Skin of body (tissue), 2 donors: ENCODE results near the gene ITPK1. TPM values are rescaled to one million over a fixed set of nuclear protein-coding genes. Genes with fewer than 3 reads are reported as not detected.

Experiments
- DNase-seq: peaks from one replicate; lab custom pipeline; 2025; lab: John Stamatoyannopoulos, UW
- total RNA-seq: library from RNA; depleted of rRNA; stranded (reverse); fragments of >200 nt; gene quantifications from one replicate; pipeline ENCODE4 v1.2.3, GENCODE V29; 2014

Gene ITPK1
- total RNA-seq, 1 donor from 2014 or later = 7.6 TPM

GRCh38 chr14:93061380-93062012 is 54.2 kb downstream of the ITPK1 start:
- no peak for DNase-seq

DNA sequence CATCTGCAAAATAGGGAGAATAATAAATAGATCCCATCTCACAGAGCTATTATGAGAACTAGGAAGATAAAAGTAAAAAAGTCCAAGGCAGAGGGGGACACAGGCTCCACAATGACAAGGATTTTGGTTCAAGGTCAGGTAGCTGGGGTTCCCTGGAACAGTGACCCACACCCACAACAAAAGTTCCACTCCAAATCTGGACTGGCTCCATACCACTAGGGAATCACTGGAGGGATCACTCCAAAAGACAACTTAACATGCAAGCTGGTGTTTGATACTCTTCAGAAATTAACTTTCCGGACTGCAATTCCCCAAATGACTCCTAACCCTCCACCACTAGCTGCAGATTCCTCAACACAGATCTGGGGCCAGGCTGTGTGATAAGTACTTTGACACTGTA is 54.9 kb downstream of the ITPK1 start:
- no peak for DNase-seq

DNA sequence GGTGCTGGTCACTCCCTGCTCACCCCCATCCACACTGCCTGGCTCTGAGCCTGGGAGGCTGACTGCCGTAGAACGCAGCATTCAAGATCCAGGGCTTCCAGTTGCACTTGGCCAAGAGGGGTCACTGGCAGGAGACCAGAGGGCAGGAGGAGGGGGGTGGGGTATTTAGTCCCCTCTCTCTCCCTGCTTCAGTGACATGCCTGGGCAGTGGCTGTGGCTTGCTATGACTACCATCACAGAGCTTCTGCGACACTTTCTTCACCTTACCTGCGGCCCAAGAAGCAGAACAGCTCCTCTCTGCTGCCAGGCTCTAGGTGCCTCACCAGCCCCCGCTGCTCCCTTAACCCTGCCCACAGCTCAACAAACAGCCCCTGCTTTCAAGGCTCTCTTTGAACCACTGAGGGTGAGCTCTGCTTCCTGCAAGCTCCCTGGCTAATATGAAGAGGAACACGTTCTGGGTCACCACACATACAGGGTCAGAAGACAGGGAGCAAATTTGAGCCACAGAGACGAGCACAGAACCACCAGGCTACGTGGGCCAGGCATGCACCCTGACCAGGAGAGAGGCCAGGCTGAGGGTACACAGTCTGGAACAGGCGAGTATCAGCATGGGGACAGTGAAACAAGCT is 55.7 kb downstream of the ITPK1 start:
- no peak for DNase-seq

GRCh38 chr14:93059260-93059659 is 56.5 kb downstream of the ITPK1 start:
- no peak for DNase-seq

- DNase-seq = no peak
Measured at GRCh38 chr14:93057586-93058280, 58.0 kb downstream of the ITPK1 start.

DNA sequence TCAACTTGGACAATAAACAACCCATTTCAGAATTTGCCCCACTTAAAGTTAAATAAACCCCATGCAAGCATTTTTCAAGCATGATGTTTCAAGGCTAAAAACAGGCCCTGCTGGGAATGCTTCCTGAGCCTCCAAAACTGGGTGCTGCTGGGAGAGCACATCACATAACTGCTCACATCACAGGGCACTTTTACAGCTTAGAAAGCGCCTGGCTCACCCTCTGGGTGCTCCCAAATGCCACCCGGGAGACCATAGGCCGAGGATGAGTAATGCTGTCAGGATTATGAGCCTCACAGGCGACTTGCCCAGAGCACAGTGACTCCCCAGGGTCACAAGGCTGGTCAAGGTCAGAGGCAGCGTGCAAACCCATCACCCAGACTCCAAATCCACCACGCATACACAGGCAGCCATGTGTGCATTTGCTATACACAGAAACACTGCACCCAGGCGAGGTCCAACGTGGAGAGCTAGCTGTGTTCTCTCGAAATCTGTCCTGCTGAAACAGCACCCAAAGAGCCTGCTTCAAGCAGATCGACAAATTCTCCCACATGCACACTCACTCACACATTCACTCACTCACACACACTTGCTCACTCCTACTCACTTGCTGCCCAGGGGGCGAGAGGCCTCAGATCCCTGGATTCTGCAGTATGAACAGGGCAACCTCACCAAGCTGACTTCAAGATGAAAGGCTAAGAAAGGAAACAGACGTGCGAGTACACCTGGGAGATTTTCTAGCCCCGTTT is 58.7 kb downstream of the ITPK1 start:
- DNase-seq = no peak

DNA sequence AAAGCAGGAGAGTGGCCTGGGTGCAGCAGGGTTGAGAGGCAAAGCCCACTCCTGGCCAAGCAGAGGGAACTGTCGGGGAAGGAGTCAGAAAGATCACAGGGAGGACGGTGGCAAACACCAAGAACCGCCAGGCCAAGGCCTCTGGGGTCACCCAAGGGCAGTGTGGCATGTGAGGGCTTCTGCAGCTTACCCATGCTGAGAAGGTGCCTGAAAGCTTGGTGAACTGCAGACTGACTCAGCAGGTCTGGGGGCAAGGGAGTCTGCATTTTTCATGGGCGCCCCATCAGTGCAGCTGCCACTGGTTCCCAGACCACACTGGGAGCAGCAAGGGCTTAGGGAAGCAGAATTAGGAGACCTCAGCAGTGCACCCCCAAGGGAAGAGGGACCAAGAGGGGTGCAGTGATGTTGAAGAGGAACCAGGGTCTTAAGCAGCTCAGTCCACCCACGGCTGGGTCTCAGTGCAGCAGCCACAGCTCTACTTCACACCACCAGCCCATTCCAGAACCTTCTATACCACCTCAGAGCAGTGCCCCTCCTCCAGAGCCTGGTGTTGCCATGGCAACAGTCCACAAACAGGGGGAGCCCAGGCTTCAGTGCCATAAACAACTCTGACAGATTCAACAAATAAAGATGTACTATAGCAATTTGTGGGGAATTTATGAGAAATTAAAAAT is 59.4 kb downstream of the ITPK1 start:
- no peak for DNase-seq

DNA sequence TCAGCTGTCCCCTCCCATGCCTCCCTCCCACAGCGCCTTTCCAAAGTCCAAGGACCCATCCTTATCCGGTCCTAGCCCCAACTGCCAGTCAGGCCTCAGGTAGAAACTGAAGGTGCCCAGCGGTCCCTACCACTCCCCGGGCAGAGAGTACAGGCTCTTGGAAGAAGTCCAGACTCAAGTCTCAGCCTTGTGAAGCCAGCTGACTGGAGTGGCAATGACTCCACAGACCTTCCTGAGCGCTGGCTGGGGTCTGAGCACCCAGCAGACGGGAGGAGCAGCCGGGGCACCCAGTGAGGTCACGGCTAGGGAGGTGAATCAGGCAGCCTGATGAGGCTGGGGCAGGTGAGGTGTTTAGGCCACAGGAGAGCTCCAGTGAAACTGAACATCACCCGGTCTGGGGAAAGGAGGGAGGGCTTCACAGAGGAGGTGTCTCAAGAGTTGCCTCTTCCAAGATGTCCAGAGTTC is 60.0 kb downstream of the ITPK1 start:
- no peak for DNase-seq

- DNase-seq = no peak
Measured at GRCh38 chr14:93054876-93055275, 60.8 kb downstream of the ITPK1 start.

DNA sequence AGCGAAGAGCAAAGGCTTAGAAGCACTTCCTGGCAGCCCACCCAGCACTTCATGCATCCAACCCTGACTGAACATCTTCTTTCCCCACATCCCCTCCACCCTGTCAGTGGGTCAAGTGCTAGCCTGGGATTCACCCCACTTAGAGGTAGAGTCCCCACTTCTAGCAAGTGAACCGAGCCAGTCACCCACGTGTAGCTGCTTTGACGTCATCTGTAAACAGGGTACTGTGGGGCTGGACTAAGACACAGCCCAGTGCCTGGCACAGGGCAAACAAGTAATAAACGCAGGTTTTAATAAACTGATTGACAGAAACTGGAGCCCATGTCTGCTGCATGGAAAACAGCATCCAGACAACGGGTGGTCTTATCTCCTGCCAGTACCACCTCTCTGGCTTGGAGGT is 61.7 kb downstream of the ITPK1 start:
- no peak for DNase-seq

DNA sequence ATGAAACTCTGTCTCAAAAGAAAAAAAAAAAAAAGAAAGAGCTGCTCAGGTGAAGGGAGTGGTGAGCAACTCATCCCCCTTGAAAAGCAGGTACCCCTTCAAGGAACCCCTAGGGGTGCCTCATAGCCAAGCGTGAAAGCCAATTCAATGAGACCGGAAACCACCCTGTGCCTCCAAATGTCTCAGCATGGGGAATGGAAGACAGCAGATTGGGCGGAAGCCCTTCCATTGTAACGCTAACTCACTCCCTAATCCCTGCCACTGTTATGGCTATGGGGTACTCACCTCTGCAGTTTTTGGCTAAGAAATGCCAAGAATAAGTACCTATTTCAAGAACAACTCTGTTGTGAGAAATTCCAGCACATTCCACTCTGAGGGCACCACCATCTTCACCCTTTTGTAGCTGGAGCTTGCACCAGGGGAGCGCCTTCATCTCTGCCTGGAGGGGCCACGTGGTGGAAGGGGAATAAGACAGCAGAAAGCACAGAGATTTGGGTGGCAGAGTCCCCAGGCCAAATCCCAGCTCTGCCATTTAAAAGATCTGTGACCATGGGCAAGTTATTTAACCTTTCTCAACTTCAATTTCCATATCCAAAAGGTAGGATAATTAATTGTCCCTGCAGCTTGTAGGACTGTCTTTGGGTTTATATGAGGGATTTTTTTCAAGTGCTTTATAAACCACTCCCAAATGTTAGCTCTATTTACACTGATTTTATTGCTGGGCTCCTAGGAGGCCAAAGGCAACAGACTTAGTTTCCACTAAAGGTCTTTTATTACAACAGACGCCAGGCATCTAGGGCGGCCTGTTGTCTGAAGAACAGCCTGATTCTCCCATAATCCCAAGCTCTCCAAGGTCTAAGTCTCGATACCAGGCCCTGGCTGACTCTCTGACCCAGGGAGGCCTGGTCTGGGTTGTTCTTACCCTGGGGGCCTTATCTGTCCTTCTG is 63.9 kb downstream of the ITPK1 start:
- no peak for DNase-seq

GRCh38 chr14:93050761-93051160 is 65.0 kb downstream of the ITPK1 start:
- DNase-seq = no peak

- DNase-seq = no peak
Measured at GRCh38 chr14:93049867-93050331, 65.8 kb downstream of the ITPK1 start.

- no peak for DNase-seq
Measured at GRCh38 chr14:93049315-93049714, 66.4 kb downstream of the ITPK1 start.

DNA sequence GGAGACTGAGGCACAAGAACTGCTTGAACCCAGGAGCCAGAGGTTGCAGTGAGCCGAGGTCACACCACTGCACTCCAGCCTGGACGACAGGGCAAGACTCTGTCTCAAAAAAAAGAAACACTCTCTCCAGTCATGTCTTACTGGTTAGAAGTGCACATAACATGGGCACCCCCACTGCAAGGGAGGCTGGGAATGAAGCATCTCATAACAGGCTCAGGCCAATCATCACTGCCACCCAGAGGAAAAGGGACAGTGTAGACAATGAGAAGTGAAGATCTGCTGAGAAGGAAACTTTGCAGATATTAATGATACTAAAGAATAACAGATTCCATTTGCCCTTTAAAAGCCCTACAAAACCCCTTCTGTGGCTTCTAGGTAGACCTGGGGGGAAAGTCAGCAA is 66.9 kb downstream of the ITPK1 start:
- DNase-seq = no peak

- no peak for DNase-seq
Measured at GRCh38 chr14:93047661-93048060, 68.1 kb downstream of the ITPK1 start.

DNA sequence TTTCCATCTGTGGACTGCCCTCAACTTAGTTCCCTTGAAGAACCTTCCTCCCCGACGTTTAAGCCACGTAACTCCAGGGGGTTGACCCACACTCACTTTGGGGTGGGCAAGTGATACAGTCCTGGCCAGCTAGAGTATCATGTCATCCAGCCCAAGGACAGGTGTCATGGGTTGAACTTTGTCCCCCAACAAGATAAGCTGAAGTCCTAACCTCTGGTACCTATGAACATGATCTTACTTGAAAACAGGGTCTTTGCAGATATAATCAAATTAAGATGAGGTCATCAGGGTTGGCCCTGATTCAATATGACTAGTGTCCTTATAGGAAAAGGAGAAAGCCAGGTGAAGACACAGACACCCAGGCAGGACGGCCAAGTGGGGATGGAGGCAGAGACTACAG is 68.6 kb downstream of the ITPK1 start:
- DNase-seq = no peak

DNA sequence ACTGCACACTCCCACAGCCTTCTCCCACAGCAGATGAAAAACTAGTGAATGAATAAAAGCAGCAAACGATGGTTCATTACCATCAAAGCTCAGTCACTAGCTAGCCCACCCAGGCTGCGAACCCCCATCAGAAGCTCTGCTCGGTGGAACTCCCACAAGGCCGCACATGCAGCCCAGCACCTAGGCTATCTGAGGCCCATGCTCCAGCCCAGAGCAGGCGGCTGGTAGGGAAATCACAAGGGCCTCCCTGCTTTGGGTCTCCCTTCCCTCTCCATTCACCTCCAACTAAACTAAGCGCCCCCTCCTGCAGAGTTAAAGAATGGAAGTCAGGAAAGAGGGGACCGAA is 69.0 kb downstream of the ITPK1 start:
- DNase-seq = no peak

GRCh38 chr14:93045965-93046704 is 69.6 kb downstream of the ITPK1 start:
- no peak for DNase-seq
